K562 (cell line): Measurements from ENCODE around the gene CYSTM1. TPM values are rescaled to one million over a fixed set of nuclear protein-coding genes. Genes with fewer than 3 reads are reported as not detected.

ENCODE experiments used
- ATAC-seq: fragments of 200-7000 bp; cut with Tn5 transposase; 3 replicates; pipeline ENCODE4 v1.9.1; 2020; ENCODE audit warnings: moderate library complexity
- BruUV-seq: library from RNA; stranded (reverse); fragments of 400-500 nt; replicated peaks from 2 replicates; lab custom pipeline; 2021; lab: Mats Ljungman, UMichigan
- CTCF ChIA-PET: fragments of 300-600 bp; formaldehyde crosslinking; extraction: SDS; loops from one replicate; lab custom pipeline; 2021; ENCODE audit warnings: low intra/inter-chr PET ratio; lab: Yijun Ruan, JAX
- POLR2A ChIA-PET: fragments of 300-600, 350-650 bp; sonication (Branson Sonifier 250); formaldehyde crosslinking; extraction: SDS; loops from one replicate; lab custom pipeline; 2021; ENCODE audit warnings: antibody characterized with exemption, inconsistent platforms; lab: Yijun Ruan, JAX
- DNase-seq, 4 experiments: peaks; one replicate each; pipeline versions ENCODE4 v3.0.0 to v3.0.0-alpha.2; 2011 to 2018; ENCODE audit warnings: low spot score in 3 of 4, mixed read lengths in 3 of 4; ENCODE audit errors: extremely low read depth in 1 of 4
- FAIRE-seq: peaks from 2 replicates; lab custom pipeline; 2011; peaks lifted over from hg19 to GRCh38; lab: Jason Lieb, UNC
- H2AFZ ChIP-seq: 2 replicates; pipeline ENCODE4 v1.6.0; 2011; ENCODE audit warnings: low read depth, low read length, control low read depth, inconsistent platforms
- H3K27ac ChIP-seq: fragments of 200-600 bp; 3 replicates; pipeline ENCODE4 v1.8.0; 2011; ENCODE audit warnings: low read depth, mild to moderate bottlenecking, control low read depth, inconsistent platforms, low read length, moderate library complexity, mixed read lengths; ENCODE audit errors: extremely low read depth
- H3K27me3 ChIP-seq, 2 experiments: fragments of 300-600 bp in 1 of 2; 2 replicates in 1 of 2; 3 replicates in 1 of 2; pipeline versions ENCODE4 v1.6.0 to v1.8.0; 2011; ENCODE audit warnings: inconsistent platforms in 2 of 2, low read length in 2 of 2, mild to moderate bottlenecking in 1 of 2, mixed read lengths in 1 of 2, moderate library complexity in 1 of 2; ENCODE audit not compliant: control insufficient read depth in 2 of 2, insufficient read depth in 2 of 2
- H3K36me3 ChIP-seq: fragments of 300-600 bp; 3 replicates; pipeline ENCODE4 v1.8.0; 2011; ENCODE audit warnings: mild to moderate bottlenecking, low read length, inconsistent platforms; ENCODE audit not compliant: control insufficient read depth, insufficient read depth
- H3K4me1 ChIP-seq, 2 experiments: fragments of 200-600 bp in 1 of 2; replicated peaks in 1 of 2; 2 replicates in 1 of 2; 3 replicates in 1 of 2; pipeline versions ENCODE4 v1.5.1 to v1.8.0; 2011; ENCODE audit warnings: inconsistent platforms in 2 of 2, low read length in 2 of 2, mild to moderate bottlenecking in 1 of 2, mixed read lengths in 1 of 2, moderate library complexity in 1 of 2; ENCODE audit not compliant: control insufficient read depth in 2 of 2, insufficient read depth in 2 of 2
- H3K4me2 ChIP-seq: 2 replicates; pipeline ENCODE4 v1.6.1; 2011; ENCODE audit warnings: low read length, control low read depth, inconsistent platforms, mixed read lengths; ENCODE audit not compliant: insufficient read depth
- H3K4me3 ChIP-seq: fragments of 200-600 bp; sonication (generic), shearing (Covaris generic); 2 replicates; pipeline ENCODE4 v1.5.1; 2016; ENCODE audit warnings: control low read depth, inconsistent platforms
- H3K79me2 ChIP-seq: fragments of 200-600 bp; 3 replicates; pipeline ENCODE4 v1.8.0; 2011; ENCODE audit warnings: low read length, inconsistent platforms; ENCODE audit not compliant: control insufficient read depth, insufficient read depth
- H3K9ac ChIP-seq, 2 experiments: 2 replicates each; pipeline versions ENCODE4 v1.6.0 to v1.6.1; 2011; ENCODE audit warnings: low read depth in 2 of 2, low read length in 2 of 2, control low read depth in 1 of 2, inconsistent platforms in 1 of 2, mild to moderate bottlenecking in 1 of 2, mixed read lengths in 1 of 2; ENCODE audit not compliant: insufficient read depth in 1 of 2
- H3K9me1 ChIP-seq: one replicate; pipeline ENCODE4 v1.6.0; 2011; ENCODE audit warnings: inconsistent platforms, mild to moderate bottlenecking, low read length, moderate library complexity; ENCODE audit not compliant: control insufficient read depth, insufficient read depth
- H3K9me3 ChIP-seq: replicated peaks from 2 replicates; pipeline ENCODE4 v1.5.1; 2011; ENCODE audit warnings: low read depth, low read length, inconsistent platforms; ENCODE audit not compliant: control insufficient read depth, insufficient read depth
- H4K20me1 ChIP-seq: replicated peaks from 2 replicates; pipeline ENCODE4 v1.6.1; 2011; ENCODE audit warnings: low read length, inconsistent platforms, mixed read lengths; ENCODE audit not compliant: control insufficient read depth, insufficient read depth
- MAFG ChIP-seq: fragments of 450-650 bp; conservative IDR thresholded peaks from 2 replicates; pipeline ENCODE4 v1.6.1; 2016; ENCODE audit warnings: missing genetic modification characterization, missing compliant biosample characterization
- SRSF1 ChIP-seq: fragments of 200-400 bp; formaldehyde crosslinking; IDR thresholded peaks from 2 replicates; pipeline ENCODE4 v1.6.1; 2017; ENCODE audit warnings: mild to moderate bottlenecking, low read depth, low read length, moderate library complexity
- THRAP3 ChIP-seq: fragments of 450-650 bp; IDR thresholded peaks from 2 replicates; pipeline ENCODE4 v1.6.1; 2016; ENCODE audit warnings: mild to moderate bottlenecking, inconsistent platforms, borderline replicate concordance
- TRIM28 ChIP-seq: fragments of 450-650 bp; IDR thresholded peaks from 2 replicates; pipeline ENCODE4 v1.6.1; 2017
- ZNF224 ChIP-seq: sonication (generic); formaldehyde crosslinking; IDR thresholded peaks from 2 replicates; pipeline ENCODE4 v1.8.0; 2022; ENCODE audit warnings: mild to moderate bottlenecking, missing genetic modification reagents
- ZNF384 ChIP-seq: IDR thresholded peaks from 2 replicates; pipeline ENCODE4 v1.6.1; 2012; ENCODE audit warnings: low read depth, low read length, improper control_type of control experiment
- ZNF668 ChIP-seq: fragments of 250-450 bp; sonication (Bioruptor Pico); IDR thresholded peaks from 2 replicates; pipeline ENCODE4 v1.8.0; 2022; ENCODE audit warnings: mild to moderate bottlenecking, inconsistent platforms
- WGBS: fragments of 100-300 bp; shearing (Covaris generic); methylation state at CpG from one replicate; pipeline ENCODE4 v1.1.6; 2016; ENCODE audit warnings: low coverage, mixed read lengths; ENCODE audit not compliant: insufficient coverage; ENCODE audit errors: missing lambda C conversion rate; 5-methylcytosine and 5-hydroxymethylcytosine counted together
- in situ Hi-C: fragments of 300-500 bp; cut with MboI; formaldehyde crosslinking; loops from 4 replicates; pipeline ENCODE4 v1.15.0; 2018; ENCODE audit warnings: inconsistent platforms, mixed read lengths
- intact Hi-C: fragments of 100-400 bp; cut with micrococcal nuclease; formaldehyde crosslinking; loops from 2 replicates; pipeline ENCODE4 v1.14.2; 2022
- polyA plus RNA-seq, 8 experiments: library from polyadenylated mRNA; depleted of rRNA in 4 of 8; stranded (reverse) in 5 of 8; unstranded in 3 of 8; fragments of >200 nt; fragmentation: Nextera tagmentation in 2 of 8; fragmentation: Illumina TruSeq in 1 of 8; extraction: Ambion mirVana in 2 of 8; extraction: Trizol in 1 of 8; gene quantifications; 2 replicates each; pipeline versions ENCODE4 v1.2.1 to v1.2.3, GENCODE V29; 2011 to 2014; ENCODE audit warnings: inconsistent platforms in 1 of 8, missing spikeins in 1 of 8
- total RNA-seq, 7 experiments: library from RNA; depleted of rRNA in 6 of 7; stranded (reverse); fragments of >200 nt in 6 of 7; fragmentation: Illumina TruSeq in 2 of 7; extraction: Trizol in 2 of 7; gene quantifications; 2 replicates each; pipeline versions ENCODE4 v1.2.1 to v1.2.3, GENCODE V29; 2011 to 2021; ENCODE audit warnings: low replicate concordance in 1 of 7

The CYSTM1 gene
- total and polyA plus RNA-seq, 9 of the 15 experiments (the other 6 are each of a cell fraction or from before 2014, with no cell fraction given) = 76.1 to 422 (median 108) TPM

DNA sequence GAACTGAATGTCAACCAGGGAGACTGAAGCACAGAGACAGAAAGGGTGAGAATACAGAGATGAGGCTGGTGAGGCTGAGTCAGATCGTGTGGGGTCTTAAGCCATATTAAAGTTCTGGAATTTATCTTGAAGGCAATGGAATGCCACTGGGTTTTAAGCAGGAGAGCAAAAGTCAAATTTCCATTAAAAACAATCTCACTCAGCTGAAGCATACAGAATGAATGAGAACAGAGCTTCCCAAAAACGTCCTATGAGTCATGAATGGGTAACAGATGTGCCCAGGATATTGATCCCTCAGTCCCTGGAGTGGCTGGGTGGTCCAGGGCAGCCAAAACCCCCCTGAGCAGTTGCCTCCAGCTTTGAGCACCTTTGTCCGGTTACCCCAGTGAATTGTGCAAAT lies 83.0 kb downstream of the CYSTM1 start:
- H3K36me3 ChIP-seq = peaks cover 29% of the 10 kb centered on the region; the same call in 2 of the 3 replicates
- peaks cover 4% of the 10 kb centered on the region; the same call in 1 of the 2 replicates for H4K20me1 ChIP-seq
- intact Hi-C loops (no loop called here), in situ Hi-C loops (no loop called here)
- H3K9ac ChIP-seq = 0 out of 4 replicates have a peak overlapping the region, but pooled peaks of 1 of the 2 experiments have one; percentile 11
- no peaks in the 10 kb centered on the region for H3K9me1 ChIP-seq
- ChIA-PET CTCF (no interaction called here), POLR2A (interaction anchor here (1.0 kb wide), 1 partner anchor 21 kb away, joined by 5 read pairs; no protein-coding TSS in a partner anchor)
- no peak overlapping the region for H2AFZ ChIP-seq
- no peak for DNase-seq
- no peak overlapping the region for H3K4me2 ChIP-seq
- no peaks in the 10 kb centered on the region for H3K27me3 ChIP-seq
- TF ChIP-seq ZNF224 (CRISPR knock-in tag) = no peak
- no peak for TF ChIP-seq ZNF384
- no peak for TF ChIP-seq TRIM28
- TF ChIP-seq ZNF668 (CRISPR knock-in tag) = no peak
- TF ChIP-seq SRSF1 = no peak
- TF ChIP-seq MAFG (tag) = no peak
- no peak for TF ChIP-seq THRAP3
- TF ChIP-seq, all 486 proteins: peak for 0
- no TSS peak for BruUV-seq
- 57% methylated on average over 3 of the region's 3 CpGs for WGBS
- Histone ChIP-seq H3K9me3 (no peaks in the 10 kb centered on the region), H3K4me3 (no peak overlapping the region), H3K27ac (no peak overlapping the region), H3K4me1 (peaks cover 3 to 9% of the 10 kb centered on the region in 2 experiments; a peak in 3 of 5 replicates), H3K79me2 (peaks cover 17% of the 10 kb centered on the region; the same call in 2 of the 3 replicates)
- ATAC-seq = no peak
- FAIRE-seq = no peak
